HG03280 (cell line): ENCODE data around the gene SCN4A.

Experiments used
- ATAC-seq: cut with Tn5 transposase; IDR thresholded peaks from one replicate; pipeline ENCODE4 v1.9.1; 2021; ENCODE audit warnings: mild to moderate bottlenecking, moderate library complexity; ENCODE audit not compliant: unreplicated experiment

Gene SCN4A

DNA sequence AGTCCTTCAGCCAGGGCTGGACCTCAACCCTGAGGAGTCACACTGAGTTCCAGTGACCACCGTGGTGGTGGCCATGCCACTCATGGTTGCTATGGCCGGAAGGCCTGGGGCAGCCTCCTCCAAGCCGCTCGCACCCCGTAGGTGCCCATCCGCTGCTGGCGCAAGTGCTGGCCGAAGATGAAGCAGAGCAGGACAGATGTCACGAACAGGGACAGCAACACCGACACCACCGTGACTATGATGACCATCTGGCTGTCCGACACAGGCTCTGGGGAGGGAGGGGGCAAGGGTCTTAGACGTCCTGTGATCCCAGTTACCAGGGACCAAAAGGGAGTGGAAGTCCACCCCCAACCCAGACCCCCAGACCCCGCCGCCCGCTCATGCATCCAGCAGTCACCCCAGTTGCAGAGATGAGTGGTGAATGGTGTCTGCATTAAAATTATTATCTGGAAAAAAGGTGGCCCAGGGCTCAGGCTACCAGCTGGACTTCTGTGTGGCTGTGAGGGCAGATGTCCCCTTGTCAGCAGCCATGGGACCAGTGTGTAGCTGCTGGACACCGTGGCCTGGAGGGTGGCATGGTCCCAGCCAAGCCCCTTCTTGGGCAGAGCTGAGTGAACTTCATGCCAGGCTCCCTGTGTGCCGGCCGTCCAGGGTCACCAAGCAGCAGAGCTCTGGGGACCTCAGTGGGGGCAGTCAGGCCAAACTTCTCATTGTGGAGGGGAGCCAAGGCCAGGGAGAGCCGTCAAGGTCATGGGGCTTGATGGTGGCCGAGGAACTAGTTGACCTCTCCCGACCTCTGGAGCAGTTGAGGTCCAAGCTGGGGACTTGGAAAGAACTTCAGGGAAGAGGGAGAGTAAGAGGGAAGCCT is 30.2 kb upstream of the SCN4A start:
- ATAC-seq = no peak

DNA sequence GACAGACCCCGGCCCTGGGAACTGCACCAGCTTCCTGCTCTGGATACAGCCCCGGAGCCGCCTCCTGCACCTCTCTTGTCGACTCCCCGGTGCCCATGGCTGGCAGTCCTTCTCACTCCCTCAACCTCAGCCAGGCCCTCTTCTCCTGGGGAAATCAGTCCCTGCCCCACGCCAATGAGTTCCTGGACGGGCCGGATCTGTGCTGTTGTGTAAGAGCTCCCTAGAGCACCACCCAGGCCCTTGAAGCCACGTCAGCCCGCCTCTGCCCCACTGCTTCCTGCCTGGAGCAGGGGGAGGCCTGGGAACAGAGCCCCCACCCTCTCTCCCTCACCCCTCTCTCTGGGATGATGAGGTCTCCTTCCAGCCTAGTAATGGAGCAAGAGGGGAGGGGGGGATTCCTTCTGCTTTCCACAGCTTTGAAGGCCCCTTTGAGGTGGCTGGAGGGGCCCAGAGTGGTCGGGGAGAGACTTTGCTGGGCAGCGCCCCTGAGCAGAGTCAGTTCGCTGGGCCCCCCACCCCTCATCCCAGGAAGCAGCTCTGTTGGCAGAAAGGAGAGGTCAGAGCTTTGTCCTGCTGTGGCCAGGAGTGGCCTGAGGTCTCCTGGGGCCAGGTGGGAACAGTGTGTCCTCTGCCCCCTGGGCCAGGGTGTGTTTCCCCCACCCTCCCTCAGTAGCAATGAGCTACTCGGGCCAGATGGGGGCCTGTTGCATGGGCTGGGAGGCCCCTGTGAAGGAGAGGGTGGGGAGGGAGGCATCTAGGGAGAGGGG is 29.2 kb upstream of the SCN4A start:
- ATAC-seq = no peak

DNA sequence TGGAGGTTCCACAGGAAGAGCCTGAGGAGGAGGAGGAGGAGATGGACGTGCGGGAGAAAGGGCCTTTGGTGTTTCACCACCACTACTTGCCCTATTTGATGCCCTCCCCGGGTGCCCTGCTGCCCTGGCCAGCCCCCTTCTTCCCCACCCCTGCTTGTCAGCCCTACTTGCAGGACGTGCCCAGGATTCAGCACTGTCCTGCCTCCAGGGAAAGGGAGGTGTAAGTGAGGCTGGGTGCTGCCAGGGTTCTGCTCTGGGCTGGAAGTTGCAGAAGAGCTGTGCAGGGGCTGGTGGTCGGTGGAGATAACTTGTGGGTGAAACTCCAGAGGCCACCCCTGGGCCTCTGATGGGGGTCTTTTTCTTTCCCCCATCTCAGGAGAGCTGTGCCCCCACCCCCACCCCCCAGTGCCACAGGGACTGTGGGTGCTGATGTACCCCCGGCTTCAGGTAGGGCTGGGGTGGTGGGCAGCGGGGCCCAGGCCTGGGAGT is 28.4 kb upstream of the SCN4A start:
- no peak for ATAC-seq

DNA sequence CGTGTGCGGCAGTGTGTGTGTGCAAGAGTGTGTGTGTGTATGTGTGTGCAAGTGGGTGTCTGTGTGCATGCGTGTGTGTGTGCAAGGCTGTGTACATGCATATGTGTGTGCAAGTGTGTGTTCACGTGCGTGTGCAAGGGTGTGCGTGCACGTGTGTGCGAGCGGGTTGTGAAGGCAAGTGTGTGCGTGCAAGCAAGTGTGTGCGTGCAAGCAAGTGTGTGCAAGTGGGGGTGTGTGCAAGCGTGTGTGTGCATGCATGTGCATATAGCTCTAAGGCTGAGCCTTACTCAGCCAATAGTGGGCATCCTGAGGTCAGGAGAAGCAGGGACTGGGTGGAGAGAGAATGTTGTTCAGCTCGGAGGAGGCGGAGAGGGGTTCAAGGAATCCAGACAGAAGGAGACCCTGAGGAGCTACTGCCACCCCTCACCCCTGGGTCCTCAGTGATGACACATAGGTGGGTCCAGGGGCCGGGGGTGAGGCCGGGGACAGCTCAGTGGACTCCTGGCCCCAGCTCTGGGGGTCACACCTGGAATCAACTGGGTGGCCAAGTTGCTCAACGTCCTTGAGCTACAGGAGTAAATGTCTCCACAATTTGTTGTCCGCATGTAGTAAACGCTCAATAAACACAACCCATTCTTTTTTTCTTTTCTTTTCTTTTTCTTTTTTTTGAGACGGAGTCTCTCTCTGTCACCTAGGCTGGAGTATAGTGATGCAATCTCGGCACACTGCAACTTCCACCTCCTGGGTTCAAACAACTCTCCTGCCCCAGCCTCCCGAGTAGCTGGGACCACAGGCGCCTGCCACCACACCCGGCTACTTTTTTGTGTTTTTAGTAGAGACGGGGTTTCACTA is 27.2 kb upstream of the SCN4A start:
- ATAC-seq = no peak

DNA sequence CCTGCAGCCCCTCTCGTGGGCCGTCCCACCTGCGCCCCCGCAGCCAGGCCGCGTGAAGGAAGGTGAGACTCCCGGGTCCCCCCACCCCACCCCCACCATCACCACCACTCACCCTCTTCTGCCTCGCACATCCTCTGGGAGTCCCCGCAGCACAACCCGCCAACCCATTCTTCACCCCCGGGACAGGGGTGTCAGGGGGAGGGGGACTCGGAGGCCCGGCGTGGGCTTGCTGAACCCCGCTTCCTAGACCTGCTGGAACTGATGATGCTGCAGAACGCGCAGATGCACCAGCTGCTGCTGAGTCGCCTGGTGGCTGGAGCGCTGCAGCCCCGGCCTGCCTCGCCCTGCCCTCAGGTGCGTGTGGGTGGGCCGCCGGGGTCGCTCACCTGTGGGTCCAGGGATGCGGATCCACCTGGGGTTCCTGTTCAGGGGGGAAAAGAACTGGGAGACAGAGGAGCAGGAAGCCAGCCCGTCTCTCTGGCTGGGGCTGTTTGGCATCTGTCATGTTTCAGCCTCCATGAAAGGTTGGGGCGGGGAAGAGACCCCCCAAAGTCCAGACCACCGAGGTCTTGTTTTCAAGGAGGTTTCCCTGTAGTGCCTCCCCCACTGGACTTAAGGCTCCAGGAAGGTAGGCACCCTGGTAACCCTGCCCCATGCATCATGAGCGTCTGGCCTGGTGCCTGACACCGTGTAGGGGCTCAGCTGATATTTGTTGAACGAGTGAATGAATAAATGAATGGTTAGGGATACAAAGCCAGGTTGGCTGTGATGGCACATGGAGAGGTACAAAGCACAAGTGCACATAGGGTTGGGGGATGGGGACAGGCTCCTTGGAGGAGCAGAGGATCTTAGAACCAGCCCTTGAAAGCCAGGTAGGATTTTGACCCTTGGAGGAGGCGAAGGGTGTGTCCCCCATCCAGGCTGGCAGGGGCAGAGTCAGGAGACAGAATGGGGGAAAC is 26.3 kb upstream of the SCN4A start:
- no peak for ATAC-seq

DNA sequence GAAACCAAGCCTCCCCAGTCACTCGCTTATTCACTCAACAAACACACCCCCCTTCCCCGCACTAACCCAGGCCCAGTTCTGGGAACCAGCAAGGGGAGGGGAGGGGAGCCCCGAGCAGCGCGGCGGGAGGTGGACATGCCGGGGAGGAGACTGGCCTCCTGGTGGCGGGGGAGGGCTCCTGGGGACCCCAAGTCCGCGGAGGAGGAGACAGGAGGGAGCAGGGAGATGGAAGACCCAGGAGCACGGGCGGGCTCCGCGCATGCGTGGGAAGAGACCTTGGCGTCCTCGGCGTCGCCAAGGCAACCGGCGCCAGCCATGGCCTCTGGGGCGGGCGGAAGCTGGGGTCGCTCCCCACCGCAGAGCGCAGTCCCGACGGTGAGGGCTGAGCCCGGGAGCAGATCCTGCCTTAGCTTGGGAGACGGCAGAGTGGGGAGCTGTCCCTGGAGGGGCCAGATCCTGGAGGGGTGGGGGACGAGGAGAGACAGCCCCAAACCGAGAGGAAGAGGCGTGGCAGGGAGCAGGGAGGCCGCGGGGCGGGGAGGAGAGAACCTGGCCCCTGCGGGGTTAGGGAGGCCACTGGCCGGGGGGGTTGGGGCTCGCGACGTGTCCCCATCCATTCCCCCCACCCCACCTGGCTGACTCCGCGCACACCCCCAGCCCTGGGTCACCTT is 25.5 kb upstream of the SCN4A start, which contains the start of gene PRR29:
Gene PRR29 (plus strand): TSS at position 302 of the 671 bp plus-strand sequence. CDS start 14 bp downstream, at position 316.
- peak; percentile 63 for ATAC-seq

DNA sequence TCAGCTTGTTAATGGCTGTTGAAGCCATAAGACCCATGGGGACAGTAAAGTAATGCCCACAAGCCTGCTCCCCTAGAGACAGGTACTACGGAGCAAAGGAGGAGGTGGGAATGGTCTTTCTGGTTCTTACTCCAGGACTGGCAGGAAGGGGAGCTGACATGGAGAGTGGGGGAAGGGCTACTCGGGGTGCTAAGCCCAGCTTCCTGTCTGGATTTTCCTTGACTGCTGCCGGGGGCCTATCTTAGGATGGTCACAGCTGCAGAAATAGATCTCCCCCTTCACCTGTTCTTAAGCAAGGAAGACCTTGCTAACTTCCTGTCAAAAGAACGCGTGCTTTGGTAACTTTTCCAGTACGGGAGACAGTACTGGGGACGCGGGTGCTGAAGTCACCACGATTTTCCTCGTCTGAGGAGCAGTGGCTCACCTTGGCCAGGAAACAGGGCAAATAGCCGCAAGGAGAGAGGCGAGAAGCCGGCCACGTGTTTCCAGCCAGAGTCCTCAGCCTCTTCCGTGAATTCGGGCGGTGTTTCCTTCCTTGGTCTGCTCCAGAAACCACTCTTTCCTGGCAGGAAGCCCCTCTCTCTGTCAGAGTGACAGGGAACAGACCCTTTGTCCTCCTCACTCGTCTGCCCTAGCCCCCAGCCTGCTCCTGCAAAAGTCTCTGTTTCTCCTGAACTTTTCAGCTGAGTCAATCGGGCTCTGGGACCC is 24.8 kb upstream of the SCN4A start:
- ATAC-seq = no peak

DNA sequence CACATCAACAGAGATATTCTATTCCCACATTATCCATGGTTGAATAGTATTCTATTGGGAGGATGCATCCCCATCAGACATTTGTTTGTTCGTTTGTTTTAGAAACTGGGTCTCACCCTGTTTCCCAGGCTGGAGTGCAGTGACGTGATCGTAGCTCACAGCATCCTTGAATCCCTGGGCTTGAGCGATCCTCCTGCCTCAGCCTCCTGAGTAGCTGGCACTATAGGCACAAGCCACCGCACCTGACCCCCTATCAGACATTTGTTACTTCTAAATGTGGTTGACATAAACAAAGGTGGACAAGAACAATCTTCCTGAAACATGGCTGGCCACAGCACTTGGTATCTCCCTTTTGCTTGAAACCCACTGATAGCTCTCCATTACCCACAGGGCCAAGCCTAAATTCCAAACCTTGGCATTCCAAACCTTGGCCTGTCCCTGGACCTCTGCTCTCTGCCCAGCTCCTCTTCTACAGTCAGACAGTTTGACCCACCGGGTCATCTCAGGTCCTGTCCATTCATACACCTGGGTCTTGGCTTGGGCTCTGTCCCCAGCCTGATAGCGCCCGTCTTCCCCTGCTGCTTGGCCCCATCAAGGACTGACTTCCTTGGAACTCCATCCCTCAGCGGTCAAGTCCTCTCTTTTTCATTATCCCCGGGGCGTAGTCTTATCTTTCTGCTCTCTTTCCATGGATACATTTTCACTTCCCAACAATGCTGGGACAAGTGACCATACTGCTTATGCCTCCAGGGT is 23.9 kb upstream of the SCN4A start:
- ATAC-seq = no peak

DNA sequence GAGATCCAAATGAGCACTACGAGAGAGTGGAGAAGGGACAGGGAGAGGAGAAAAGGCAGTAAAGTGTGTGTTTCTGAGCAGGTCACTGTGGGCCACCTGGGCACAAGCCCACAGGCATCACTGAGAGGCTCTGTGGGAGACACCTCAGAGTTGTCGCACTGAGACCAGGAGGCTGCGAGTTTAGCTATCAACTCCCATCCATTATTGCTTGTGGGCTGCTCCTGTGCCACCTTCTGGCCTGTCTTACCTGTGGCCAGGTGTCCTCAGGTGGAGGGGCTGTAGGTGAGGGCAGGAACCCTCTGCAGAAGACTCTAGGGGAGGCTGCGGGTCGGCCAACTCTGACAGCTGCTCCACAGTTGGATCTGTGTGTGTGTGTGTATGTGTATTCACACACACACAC is 22.9 kb upstream of the SCN4A start:
- ATAC-seq = no peak

DNA sequence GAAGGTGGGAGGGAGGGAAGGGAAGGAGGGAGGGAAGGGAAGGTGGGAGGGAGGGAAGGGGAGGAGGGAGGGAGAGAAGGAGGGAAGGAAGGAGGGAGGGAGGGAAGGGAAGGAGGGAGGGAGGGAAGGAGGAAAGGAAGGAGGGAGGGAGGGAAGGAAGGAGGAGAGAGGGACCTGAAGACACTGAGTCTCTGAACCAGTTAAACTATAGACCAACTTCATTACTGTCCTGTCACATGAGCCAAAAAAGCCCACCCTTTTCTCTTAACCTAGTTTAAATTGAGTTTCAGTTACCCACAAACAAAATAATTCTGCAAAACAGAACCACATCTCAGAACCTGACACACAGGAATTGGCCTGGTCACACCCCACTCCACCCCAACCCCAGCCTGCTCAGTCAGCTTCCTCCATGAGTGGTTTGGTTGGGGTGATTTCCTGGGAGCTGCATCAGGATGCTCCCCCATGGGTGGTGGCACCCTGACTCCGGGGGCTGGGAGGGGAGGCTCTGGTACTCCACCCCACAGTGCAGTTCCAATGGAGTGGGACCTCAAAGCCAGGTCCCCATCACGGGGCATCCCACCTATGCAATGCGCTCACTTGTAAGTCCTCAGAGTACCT is 20.8 kb upstream of the SCN4A start:
- no peak for ATAC-seq

DNA sequence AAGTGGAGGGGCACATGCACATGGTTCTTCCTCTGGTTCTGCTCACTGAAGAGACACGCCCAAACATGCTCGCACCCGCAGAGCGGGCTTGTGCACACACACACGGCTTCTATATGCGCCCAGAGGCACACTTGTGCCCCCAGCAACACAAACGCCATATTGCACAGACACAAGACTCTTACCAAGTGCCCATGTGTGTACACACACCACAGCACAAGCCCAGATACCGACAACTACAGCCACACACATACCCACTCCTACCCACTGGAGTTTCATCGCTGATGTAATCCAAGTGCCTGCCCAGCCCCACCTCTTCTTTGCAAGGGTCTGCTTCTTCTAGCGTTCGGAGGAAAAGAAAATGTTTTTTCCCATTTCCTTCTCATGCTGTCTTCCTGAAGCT is 18.9 kb upstream of the SCN4A start:
- ATAC-seq = no peak

DNA sequence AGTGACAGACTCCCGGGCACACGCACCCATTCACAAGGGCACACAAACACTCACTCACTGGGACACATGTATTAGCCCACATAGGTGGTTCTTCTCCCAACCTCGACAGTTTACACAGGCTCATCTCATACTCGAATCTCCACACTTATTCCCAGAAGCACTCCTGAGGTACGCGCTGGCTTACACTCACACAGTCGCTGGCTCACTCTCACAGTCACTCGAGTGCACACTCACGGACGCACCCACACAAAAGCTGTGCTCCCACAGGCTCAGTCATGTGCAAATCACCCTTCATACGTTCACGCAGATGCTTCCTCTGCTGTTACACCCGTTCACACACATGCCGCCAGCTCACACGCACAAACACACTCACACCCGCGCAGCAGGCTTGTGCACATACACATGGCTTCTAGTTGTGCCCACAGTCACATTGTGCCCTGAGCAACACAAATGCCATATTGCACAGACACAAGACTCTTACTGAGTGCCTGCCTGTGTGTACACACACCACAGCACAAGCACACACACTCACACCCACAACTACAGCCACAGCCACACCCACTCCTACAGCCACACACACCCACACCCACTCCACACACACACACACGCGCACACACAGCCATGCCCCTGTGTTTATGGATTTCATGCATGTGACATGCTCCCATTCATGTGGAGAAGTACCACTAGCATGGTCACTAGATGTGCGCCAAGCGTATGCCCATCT is 17.1 kb upstream of the SCN4A start:
- no peak for ATAC-seq

DNA sequence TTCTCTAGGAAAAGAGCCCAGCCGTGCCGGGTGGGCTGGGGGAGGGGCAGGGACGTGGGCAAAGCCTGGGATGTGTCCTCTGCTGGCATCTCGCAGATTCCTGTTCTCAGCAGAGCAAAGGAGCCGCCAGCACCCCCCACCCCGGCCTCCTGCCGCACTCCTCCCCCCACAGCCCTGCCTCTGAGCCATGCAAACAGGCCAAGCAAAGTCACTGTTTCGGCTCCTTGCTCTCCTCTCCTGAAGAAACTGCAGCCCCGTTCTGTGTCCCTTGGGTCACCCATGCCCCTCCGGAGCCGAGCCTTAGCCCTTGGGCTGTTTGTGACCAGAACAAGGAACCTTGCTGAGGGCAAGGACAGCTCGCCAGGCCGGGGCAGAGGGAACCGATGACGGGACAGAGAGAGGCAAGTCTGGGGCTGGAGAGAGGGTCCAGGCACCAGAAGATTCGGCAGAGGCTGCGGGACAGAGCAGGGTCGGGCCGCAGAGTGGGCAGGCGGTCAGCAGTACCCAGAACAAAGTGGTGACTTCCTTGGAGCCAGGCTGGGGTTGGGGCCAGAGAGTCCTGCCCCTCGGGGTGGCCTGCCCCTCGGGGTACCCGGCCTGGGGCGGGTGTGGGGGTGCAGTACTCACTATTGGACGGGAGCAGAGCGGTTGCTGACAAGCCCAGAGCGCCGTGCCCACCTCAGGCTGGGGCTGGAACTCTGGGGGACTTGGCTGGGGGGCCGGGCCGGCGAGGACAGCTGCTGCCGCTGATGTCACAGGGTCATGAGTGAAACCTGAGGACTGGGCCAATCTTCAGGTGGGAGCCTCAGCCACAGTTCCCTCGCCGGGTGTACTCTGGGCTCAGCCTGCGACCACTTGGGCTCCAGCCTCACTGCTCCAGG is 16.3 kb upstream of the SCN4A start:
- ATAC-seq = no peak

DNA sequence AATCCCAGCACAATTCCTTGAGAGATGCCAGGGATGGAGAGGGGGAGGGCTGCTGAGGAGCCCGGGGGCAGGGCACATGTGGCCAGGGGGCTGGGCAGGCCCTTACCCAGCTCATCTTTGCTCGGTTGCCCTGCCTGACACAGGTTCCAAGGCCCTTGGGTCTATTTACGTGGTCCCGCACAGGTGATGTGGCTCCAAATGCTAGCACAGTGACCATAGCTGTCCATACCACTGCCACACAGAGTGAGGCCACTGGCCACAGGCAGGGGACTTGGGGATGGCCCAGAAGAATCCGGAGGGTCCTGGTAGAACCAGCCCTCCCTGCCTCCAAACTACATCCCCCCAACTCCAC is 15.4 kb upstream of the SCN4A start:
- ATAC-seq = no peak

DNA sequence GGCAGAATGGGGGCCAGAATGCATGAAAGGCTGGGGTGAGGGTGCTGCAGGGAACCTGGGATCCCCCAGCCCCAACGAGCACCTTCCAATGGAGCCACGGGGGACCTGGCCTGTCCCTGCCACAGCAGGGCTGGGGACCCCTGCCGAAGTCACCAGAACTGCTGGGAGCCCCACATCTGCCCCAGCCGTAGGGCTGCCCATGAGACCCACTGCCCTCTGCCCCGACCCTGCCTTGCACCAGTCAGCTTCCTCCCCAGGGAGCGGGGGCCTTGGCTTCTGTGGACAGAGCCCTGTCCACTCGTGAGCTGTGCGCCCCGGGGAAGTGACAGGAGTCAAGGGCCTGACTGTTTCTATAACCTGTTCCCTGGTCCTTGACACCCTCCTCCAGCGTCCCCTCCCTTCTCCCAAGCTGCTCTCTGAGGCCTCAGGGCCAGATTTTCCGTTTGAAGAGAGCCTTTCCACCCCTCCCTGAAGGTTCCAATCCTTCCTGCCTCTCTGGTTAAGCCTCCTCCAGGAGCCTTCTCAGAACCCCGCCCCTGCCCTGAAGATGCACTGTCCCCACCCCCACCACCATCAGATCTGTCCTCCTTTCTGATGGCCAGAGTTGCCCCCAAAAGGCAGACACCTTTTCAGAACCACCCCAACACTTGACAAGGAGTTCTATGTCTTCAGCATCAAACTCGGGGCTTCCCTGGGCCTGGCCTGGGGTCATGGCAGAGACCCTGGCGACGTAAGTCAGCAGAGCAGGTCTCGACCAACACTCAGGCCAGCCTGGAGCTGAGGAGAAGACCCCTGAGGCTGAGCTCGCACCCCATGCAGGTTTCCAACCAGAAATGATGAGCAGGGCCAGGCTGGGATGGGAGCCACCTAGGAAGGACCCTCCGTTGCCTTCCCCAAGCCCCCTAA is 14.8 kb upstream of the SCN4A start:
- no peak for ATAC-seq
